Measurements from ENCODE around the gene CUL2.
"Not testable (repeated sequence)": the region's sequence is repeated elsewhere in the genome, so short reads cannot be mapped to it uniquely, and the experiment has no call there.

CUL2 gene

DNA sequence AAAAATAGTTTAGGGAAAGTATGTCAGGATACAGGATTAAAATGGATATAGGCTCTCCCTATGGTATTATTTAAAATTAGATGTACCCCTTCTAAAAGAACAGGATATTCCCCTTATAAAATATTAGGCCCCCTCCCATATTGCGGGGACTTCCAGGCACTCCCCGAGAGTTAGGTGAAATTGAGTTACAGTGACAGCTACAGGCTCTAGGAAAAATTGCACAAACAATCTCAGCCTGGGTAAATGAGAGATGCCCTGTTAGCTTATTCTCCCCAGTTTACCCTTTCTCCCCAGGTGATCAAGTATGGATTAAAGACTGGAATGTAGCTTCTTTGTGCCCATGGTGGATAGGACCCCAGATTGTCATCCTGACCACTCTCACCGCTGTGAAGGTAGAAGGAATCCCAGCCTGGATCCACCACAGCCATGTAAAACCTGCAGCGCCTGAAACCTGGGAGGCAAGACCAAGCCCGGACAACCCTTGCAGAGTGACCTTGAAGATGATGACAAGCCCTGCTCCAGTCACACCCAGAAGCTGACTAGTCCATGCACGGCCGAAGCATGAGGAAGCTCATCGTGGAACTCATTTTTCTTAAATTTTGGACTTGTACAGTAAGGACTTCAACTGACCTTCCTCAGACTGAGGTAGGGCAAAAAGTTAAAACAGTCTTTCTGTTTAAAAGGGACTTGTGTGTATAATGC lies 115.6 kb downstream of the CUL2 start:
- not testable (repeated sequence) for H3K9me3 ChIP-seq (replicated peaks; ENCODE audit: low read length); H3K36me3 ChIP-seq (ENCODE audit: insufficient read depth, low read length); H3K4me2 ChIP-seq (ENCODE audit: low read length); H3K9ac ChIP-seq (ENCODE audit: low read depth, low read length); H3K4me3 ChIP-seq (ENCODE audit: low read length); H3K4me1 ChIP-seq (ENCODE audit: control insufficient read depth, insufficient read depth, low read length)
- peaks cover 31% of the 10 kb centered on the region for H3K27me3 ChIP-seq (ENCODE audit: control insufficient read depth, insufficient read depth, low read length)

DNA sequence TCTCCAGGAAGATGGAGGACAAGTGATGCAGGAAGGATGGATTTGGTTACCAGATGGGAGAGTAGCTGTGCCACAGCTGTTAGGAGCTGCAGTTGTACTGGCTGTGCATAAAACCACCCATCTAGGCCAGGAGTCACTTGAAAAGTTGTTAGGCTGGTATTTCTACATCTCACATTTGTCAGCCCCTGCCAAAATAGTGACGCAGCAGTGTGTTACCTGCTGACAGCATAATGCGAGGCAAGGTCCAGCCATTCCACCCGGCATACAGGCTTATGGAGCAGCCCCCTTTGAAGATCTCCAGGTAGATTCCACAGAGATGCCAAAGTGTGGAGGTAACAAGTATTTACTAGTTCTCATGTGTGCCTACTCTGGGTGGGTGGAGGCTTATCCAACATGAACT lies 116.4 kb downstream of the CUL2 start:
- not testable (repeated sequence) for H3K4me3 ChIP-seq (ENCODE audit: low read length); H3K36me3 ChIP-seq (ENCODE audit: insufficient read depth, low read length); H3K4me1 ChIP-seq (ENCODE audit: control insufficient read depth, insufficient read depth, low read length); H3K9ac ChIP-seq (ENCODE audit: low read depth, low read length); H3K4me2 ChIP-seq (ENCODE audit: low read length); H3K9me3 ChIP-seq (replicated peaks; ENCODE audit: low read length)
- peaks cover 30% of the 10 kb centered on the region for H3K27me3 ChIP-seq (ENCODE audit: control insufficient read depth, insufficient read depth, low read length)

DNA sequence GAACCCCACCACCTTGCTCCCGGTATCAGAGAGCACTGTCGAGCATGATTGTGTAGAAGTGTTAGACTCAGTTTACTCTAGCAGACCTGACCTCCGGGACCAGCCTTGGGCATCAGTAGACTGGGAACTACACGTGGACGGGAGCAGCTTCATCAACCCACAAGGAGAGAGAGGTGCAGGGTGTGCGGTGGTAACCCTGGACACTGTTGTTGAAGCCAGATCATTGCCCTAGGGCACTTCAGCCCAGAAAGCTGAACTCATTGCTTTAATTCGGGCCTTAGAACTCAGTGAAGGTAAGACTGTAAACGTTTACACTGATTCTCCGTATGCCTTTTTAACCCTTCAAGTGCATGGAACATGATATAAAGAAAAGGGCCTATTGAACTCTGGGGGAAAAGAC lies 117.0 kb downstream of the CUL2 start:
- not testable (repeated sequence) for H3K9me3 ChIP-seq (replicated peaks; ENCODE audit: low read length); H3K9ac ChIP-seq (ENCODE audit: low read depth, low read length); H3K4me3 ChIP-seq (ENCODE audit: low read length); H3K36me3 ChIP-seq (ENCODE audit: insufficient read depth, low read length); H3K4me2 ChIP-seq (ENCODE audit: low read length); H3K4me1 ChIP-seq (ENCODE audit: control insufficient read depth, insufficient read depth, low read length)
- peaks cover 23% of the 10 kb centered on the region for H3K27me3 ChIP-seq (ENCODE audit: control insufficient read depth, insufficient read depth, low read length)

DNA sequence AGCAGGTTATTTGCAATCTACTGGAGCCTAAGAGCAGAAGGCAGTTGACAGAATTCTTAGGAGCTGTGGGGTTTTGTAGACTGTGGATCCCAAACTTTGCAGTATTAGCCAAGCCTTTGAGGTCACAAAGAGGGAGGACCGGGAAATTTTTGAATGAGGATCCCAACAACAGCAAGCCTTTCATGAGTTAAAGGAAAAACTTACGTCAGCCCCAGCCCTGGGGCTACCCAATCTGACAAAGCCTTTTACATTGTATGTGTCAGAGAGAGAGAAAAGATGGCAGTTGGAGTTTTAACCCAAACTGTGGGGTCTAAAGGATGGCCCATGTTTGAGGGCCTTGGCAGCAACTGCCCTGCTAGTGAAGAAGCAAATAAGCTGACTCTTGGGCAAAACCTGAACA lies 117.5 kb downstream of the CUL2 start:
- H3K36me3 ChIP-seq (ENCODE audit: insufficient read depth, low read length); H3K9ac ChIP-seq (ENCODE audit: low read depth, low read length); H3K4me2 ChIP-seq (ENCODE audit: low read length); H3K4me3 ChIP-seq (ENCODE audit: low read length); H3K9me3 ChIP-seq (replicated peaks; ENCODE audit: low read length); H3K4me1 ChIP-seq (ENCODE audit: control insufficient read depth, insufficient read depth, low read length): not testable (repeated sequence)
- peaks cover 22% of the 10 kb centered on the region for H3K27me3 ChIP-seq (ENCODE audit: control insufficient read depth, insufficient read depth, low read length)

DNA sequence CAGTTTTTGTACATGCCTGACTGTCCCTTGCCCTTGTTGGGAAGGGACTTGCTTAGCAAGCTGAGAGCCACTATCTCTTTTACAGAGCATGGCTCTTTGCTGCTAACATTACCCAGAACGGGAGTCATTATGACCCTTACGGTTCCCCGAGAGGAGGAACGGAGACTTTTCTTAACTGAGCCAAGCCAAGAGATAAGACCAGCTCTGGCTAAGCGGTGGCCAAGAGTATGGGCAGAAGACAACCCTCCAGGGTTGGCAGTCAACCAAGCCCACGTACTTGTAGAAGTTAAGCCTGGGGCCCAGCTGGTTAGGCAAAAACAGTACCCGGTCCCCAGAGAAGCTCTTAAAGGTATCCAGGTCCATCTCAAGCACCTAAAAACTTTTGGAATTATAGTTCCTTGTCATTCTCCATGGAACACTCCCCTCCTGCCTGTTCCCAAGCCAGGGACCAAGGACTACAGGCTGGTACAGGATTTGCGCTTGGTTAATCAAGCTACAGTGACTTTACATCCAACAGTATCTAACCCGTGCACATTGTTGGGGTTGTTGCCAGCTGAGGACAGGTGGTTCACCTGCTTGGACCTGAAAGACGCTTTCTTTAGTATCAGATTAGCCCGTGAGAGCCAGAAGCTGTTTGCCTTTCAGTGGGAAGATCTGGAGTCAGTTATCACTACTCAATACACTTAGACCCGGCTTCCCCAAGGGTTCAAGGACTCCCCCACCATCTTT lies 118.4 kb downstream of the CUL2 start:
- H3K36me3 ChIP-seq (ENCODE audit: insufficient read depth, low read length); H3K9ac ChIP-seq (ENCODE audit: low read depth, low read length); H3K9me3 ChIP-seq (replicated peaks; ENCODE audit: low read length); H3K4me3 ChIP-seq (ENCODE audit: low read length); H3K4me1 ChIP-seq (ENCODE audit: control insufficient read depth, insufficient read depth, low read length); H3K4me2 ChIP-seq (ENCODE audit: low read length): not testable (repeated sequence)
- peaks cover 22% of the 10 kb centered on the region for H3K27me3 ChIP-seq (ENCODE audit: control insufficient read depth, insufficient read depth, low read length)

DNA sequence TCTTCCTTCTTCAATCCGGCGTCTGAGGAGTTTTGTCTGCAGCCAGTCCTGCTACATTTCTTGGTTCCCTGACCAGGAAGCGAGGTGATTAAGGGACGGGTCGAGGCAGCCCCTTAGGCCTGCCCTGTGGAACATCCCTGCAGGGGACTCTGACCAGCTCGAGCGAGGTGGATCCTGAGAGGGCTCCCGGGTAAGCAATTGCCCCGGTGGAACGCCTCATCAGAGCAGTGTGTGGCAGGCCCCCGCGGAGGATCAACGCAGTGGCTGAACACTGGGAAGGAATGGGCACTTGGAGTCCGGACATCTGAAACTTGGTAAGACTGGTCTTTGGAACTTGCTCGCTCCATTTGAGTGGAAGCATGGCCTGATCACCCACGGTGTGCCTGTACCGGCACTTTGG lies 121.0 kb downstream of the CUL2 start:
- H3K36me3 ChIP-seq (ENCODE audit: insufficient read depth, low read length): no peaks in the 10 kb centered on the region
- H3K4me2 ChIP-seq (ENCODE audit: low read length): no peak overlapping the region
- peaks cover 15% of the 10 kb centered on the region for H3K27me3 ChIP-seq (ENCODE audit: control insufficient read depth, insufficient read depth, low read length)
- no peaks in the 10 kb centered on the region for H3K9me3 ChIP-seq (replicated peaks; ENCODE audit: low read length)
- no peaks in the 10 kb centered on the region for H3K4me1 ChIP-seq (ENCODE audit: control insufficient read depth, insufficient read depth, low read length)
- no peak overlapping the region for H3K9ac ChIP-seq (ENCODE audit: low read depth, low read length)
- H3K4me3 ChIP-seq (ENCODE audit: low read length): no peak overlapping the region

DNA sequence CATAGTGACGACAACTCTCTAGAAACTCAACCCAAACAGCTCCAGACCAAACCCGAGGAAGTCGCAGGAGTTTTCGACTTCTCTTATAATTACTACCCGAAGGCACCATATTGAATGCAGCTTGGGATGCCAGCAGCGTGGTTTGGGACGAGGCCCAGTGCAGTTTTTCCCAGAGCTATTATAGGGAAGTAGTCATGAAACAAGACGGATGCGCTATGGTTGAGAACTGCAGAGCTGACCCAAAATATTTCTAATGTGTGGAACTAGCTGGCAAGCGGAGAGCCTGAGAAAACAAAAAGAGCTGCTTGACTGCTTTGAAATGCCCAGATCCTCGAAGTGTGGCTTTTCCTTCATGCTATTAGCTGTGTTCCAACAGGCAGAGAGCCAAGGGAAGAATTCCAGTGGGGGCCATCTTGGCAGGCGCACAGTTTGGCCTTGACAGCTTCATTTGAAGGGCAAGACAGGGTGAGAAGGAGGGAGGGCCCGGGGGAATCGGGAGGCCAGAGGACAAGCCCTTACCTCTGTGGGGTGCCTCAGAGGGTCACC lies 122.7 kb downstream of the CUL2 start:
- H3K9ac ChIP-seq (ENCODE audit: low read depth, low read length): no peak overlapping the region
- no peaks in the 10 kb centered on the region for H3K4me1 ChIP-seq (ENCODE audit: control insufficient read depth, insufficient read depth, low read length)
- H3K36me3 ChIP-seq (ENCODE audit: insufficient read depth, low read length): no peaks in the 10 kb centered on the region
- peaks cover 12% of the 10 kb centered on the region for H3K27me3 ChIP-seq (ENCODE audit: control insufficient read depth, insufficient read depth, low read length)
- H3K4me3 ChIP-seq (ENCODE audit: low read length): no peak overlapping the region
- H3K4me2 ChIP-seq (ENCODE audit: low read length): no peak overlapping the region
- no peaks in the 10 kb centered on the region for H3K9me3 ChIP-seq (replicated peaks; ENCODE audit: low read length)

DNA sequence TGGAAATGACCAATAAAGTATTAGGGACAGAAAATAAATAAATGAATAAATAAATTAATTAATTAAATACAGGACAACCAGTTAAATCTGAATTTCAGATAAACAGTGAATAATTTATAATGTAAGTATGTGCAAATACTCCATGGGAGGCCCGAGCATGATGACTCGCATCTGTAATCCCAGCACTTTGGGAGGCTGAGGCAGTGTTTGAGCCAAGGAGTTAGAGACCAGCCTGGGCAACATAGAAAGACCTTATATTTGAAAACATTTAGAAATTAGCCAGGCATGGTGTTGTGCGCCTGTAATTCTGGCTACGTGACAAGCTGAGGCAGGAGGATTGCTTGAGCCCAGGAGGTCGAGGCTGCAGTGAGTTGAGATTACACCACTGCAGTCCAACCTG lies 123.7 kb downstream of the CUL2 start:
- H3K36me3 ChIP-seq (ENCODE audit: insufficient read depth, low read length): no peaks in the 10 kb centered on the region

DNA sequence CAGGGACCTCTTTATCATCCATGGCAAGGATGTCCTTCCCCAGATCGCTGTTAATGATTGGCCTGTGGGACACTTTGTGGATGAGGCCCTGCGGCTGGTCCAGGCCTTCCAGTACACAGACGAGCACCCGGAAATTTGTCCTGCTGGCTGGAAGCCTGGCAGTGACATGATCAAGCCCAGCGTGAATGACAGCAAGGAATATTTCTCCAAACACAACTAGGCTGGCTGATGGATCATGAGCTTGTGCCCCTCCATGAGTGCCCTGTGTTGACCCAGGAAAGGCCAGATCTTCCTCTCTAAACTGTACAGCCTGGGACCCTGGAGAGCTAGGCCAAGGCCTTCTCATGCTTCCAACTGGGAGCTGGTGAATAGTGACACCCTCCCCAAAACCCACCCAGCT lies 124.1 kb downstream of the CUL2 start:
- no peaks in the 10 kb centered on the region for H3K36me3 ChIP-seq (ENCODE audit: insufficient read depth, low read length)
- H3K4me1 ChIP-seq (ENCODE audit: control insufficient read depth, insufficient read depth, low read length): no peaks in the 10 kb centered on the region
- H3K4me2 ChIP-seq (ENCODE audit: low read length): no peak overlapping the region
- H3K9ac ChIP-seq (ENCODE audit: low read depth, low read length): no peak overlapping the region
- H3K4me3 ChIP-seq (ENCODE audit: low read length): no peak overlapping the region
- H3K9me3 ChIP-seq (replicated peaks; ENCODE audit: low read length): no peaks in the 10 kb centered on the region
- peaks cover 5% of the 10 kb centered on the region for H3K27me3 ChIP-seq (ENCODE audit: control insufficient read depth, insufficient read depth, low read length)

More for the DNA sequence above, 123.7 kb downstream of the CUL2 start:
- H3K9ac ChIP-seq (ENCODE audit: low read depth, low read length): no peak overlapping the region
- no peaks in the 10 kb centered on the region for H3K4me1 ChIP-seq (ENCODE audit: control insufficient read depth, insufficient read depth, low read length)
- peaks cover 5% of the 10 kb centered on the region for H3K27me3 ChIP-seq (ENCODE audit: control insufficient read depth, insufficient read depth, low read length)
- no peak overlapping the region for H3K4me2 ChIP-seq (ENCODE audit: low read length)
- no peak overlapping the region for H3K4me3 ChIP-seq (ENCODE audit: low read length)
- no peaks in the 10 kb centered on the region for H3K9me3 ChIP-seq (replicated peaks; ENCODE audit: low read length)

DNA sequence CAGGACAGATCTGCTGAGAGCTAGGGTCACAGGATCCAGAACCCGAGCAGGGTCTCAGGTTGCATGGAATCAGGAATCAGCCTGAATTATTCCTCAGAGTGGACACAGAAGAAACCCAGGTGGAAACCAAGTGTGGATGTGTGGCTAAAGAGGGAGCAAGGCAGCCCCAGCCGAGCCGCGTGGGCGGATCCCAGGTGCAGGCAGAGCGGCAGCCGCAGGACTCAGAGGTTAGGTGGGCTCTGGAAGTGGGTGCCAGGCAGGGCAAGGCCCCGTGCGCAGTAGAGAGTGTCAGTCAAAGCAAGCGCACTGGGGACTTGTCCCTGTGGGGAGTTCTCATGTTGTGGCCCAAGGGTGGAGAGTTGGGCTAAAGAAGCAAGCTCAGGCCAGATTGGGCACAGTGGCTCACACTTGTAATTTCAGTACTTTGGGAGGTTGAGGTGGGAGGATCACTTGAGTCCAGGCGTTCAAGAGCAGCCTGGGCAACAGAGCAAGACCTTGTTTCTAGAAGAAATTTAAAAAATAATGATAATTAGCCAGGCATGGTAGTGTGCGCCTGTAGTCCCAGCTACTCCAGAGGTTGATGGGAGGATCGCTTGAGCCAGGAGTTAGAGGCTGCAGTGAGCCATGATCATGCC lies 125.9 kb downstream of the CUL2 start:
- H3K4me1 ChIP-seq (ENCODE audit: control insufficient read depth, insufficient read depth, low read length): no peaks in the 10 kb centered on the region
- H3K4me3 ChIP-seq (ENCODE audit: low read length): no peak overlapping the region

DNA sequence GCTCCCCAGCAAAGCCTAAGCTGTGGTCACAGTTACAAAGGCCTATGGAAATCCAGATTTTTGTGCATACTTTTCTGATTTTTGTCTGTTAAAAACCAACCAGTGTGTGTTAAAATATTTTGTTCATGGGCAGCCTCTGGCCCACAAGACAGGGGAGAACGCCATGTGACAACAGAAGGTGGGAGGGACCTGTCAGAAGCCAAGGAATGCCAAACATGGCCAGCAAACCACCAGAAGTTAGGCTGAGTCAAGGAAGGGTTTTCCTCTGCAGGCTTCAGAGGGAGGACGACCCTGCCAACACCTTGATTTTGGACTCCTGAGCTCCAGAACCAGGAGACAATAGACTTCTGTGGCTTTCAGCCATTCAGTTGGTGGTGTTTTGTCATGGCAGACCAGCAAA lies 127.3 kb downstream of the CUL2 start:
- Histone ChIP-seq H3K4me3 (ENCODE audit: low read length) (no peak overlapping the region), H3K9me3 (replicated peaks; ENCODE audit: low read length) (no peaks in the 10 kb centered on the region), H3K9ac (ENCODE audit: low read depth, low read length) (no peak overlapping the region), H3K4me2 (ENCODE audit: low read length) (no peak overlapping the region), H3K4me1 (ENCODE audit: control insufficient read depth, insufficient read depth, low read length) (no peaks in the 10 kb centered on the region), H3K27me3 (ENCODE audit: control insufficient read depth, insufficient read depth, low read length) (peaks cover 8% of the 10 kb centered on the region), H3K36me3 (ENCODE audit: insufficient read depth, low read length) (no peaks in the 10 kb centered on the region)

More for the DNA sequence above, 125.9 kb downstream of the CUL2 start:
- Histone ChIP-seq H3K36me3 (ENCODE audit: insufficient read depth, low read length) (no peaks in the 10 kb centered on the region), H3K4me2 (ENCODE audit: low read length) (no peak overlapping the region), H3K9me3 (replicated peaks; ENCODE audit: low read length) (no peaks in the 10 kb centered on the region), H3K27me3 (ENCODE audit: control insufficient read depth, insufficient read depth, low read length) (peaks cover 8% of the 10 kb centered on the region), H3K9ac (ENCODE audit: low read depth, low read length) (no peak overlapping the region)
